H1 (cell line): ENCODE data around the gene PTBP3. TPM values are rescaled to one million over a fixed set of nuclear protein-coding genes. Genes with fewer than 3 reads are reported as not detected.

Experiments
- ATF3 ChIP-seq: IDR thresholded peaks from 2 replicates; pipeline ENCODE4 v1.6.1; 2011; ENCODE audit warnings: low read depth, mild to moderate bottlenecking, low read length; ENCODE audit not compliant: insufficient read depth
- CTBP2 ChIP-seq: IDR thresholded peaks from 2 replicates; pipeline ENCODE4 v1.7.0; 2011; ENCODE audit warnings: borderline replicate concordance, mild to moderate bottlenecking, moderate library complexity, mixed read lengths, low read length; ENCODE audit not compliant: insufficient read depth, insufficient read length
- CTCF ChIP-seq, 3 experiments: IDR thresholded peaks; 1 replicate in 2 of 3; 2 replicates in 1 of 3; pipeline versions ENCODE4 v1.5.1 to v1.6.1; 2011; ENCODE audit warnings: low read length in 3 of 3, mild to moderate bottlenecking in 3 of 3, inconsistent platforms in 2 of 3, low read depth in 1 of 3, moderate library complexity in 1 of 3; ENCODE audit not compliant: insufficient read depth in 1 of 3; ENCODE audit errors: control extremely low read depth in 1 of 3
- KDM1A ChIP-seq: fragments of 200-600, 300-600 bp; sonication (generic); IDR thresholded peaks from 2 replicates; pipeline ENCODE4 v1.7.1; 2016; ENCODE audit warnings: mild to moderate bottlenecking, low read length, borderline replicate concordance
- SP1 ChIP-seq: IDR thresholded peaks from 2 replicates; pipeline ENCODE4 v1.6.1; 2011; ENCODE audit warnings: low read depth, low read length
- TAF7 ChIP-seq: optimal IDR thresholded peaks from 2 replicates; pipeline ENCODE3; 2011; ENCODE audit warnings: low read depth, mild to moderate bottlenecking, inconsistent platforms, low read length, moderate library complexity, borderline replicate concordance
- polyA plus RNA-seq, 7 experiments: library from polyadenylated mRNA; depleted of rRNA in 3 of 7; stranded (reverse) in 5 of 7; unstranded in 2 of 7; fragments of >200 nt in 5 of 7; fragments of 200-250 nt in 2 of 7; gene quantifications; 1 replicate in 5 of 7; 2 replicates in 1 of 7; 4 replicates in 1 of 7; pipeline versions ENCODE4 v1.2.1 to v1.2.3, GENCODE V29; 2011 to 2013; ENCODE audit warnings: missing spikeins in 2 of 7, mixed read lengths in 2 of 7
- total RNA-seq: library from RNA; stranded (reverse); fragmentation: NEBNext Ultra II Directional; extraction: Animal tissue kit (Norgen Biotek cat#: 25700); gene quantifications from 2 replicates; pipeline ENCODE4 v1.2.1, GENCODE V29; 2021
- TF ChIP-seq, protein P1 (sequence below): fragments of 300-600 bp; sonication (generic); IDR thresholded peaks from 2 replicates; pipeline ENCODE4 v1.7.1; 2012; ENCODE audit warnings: low read length, moderate library complexity, mild to moderate bottlenecking, inconsistent platforms; ENCODE audit not compliant: insufficient replicate concordance

PTBP3 gene
- total and polyA plus RNA-seq, 2 of the 8 experiments (the other 6 are each of a cell fraction or from before 2014, with no cell fraction given), result 51.0 to 124 TPM

- TF ChIP-seq, protein P1, sequence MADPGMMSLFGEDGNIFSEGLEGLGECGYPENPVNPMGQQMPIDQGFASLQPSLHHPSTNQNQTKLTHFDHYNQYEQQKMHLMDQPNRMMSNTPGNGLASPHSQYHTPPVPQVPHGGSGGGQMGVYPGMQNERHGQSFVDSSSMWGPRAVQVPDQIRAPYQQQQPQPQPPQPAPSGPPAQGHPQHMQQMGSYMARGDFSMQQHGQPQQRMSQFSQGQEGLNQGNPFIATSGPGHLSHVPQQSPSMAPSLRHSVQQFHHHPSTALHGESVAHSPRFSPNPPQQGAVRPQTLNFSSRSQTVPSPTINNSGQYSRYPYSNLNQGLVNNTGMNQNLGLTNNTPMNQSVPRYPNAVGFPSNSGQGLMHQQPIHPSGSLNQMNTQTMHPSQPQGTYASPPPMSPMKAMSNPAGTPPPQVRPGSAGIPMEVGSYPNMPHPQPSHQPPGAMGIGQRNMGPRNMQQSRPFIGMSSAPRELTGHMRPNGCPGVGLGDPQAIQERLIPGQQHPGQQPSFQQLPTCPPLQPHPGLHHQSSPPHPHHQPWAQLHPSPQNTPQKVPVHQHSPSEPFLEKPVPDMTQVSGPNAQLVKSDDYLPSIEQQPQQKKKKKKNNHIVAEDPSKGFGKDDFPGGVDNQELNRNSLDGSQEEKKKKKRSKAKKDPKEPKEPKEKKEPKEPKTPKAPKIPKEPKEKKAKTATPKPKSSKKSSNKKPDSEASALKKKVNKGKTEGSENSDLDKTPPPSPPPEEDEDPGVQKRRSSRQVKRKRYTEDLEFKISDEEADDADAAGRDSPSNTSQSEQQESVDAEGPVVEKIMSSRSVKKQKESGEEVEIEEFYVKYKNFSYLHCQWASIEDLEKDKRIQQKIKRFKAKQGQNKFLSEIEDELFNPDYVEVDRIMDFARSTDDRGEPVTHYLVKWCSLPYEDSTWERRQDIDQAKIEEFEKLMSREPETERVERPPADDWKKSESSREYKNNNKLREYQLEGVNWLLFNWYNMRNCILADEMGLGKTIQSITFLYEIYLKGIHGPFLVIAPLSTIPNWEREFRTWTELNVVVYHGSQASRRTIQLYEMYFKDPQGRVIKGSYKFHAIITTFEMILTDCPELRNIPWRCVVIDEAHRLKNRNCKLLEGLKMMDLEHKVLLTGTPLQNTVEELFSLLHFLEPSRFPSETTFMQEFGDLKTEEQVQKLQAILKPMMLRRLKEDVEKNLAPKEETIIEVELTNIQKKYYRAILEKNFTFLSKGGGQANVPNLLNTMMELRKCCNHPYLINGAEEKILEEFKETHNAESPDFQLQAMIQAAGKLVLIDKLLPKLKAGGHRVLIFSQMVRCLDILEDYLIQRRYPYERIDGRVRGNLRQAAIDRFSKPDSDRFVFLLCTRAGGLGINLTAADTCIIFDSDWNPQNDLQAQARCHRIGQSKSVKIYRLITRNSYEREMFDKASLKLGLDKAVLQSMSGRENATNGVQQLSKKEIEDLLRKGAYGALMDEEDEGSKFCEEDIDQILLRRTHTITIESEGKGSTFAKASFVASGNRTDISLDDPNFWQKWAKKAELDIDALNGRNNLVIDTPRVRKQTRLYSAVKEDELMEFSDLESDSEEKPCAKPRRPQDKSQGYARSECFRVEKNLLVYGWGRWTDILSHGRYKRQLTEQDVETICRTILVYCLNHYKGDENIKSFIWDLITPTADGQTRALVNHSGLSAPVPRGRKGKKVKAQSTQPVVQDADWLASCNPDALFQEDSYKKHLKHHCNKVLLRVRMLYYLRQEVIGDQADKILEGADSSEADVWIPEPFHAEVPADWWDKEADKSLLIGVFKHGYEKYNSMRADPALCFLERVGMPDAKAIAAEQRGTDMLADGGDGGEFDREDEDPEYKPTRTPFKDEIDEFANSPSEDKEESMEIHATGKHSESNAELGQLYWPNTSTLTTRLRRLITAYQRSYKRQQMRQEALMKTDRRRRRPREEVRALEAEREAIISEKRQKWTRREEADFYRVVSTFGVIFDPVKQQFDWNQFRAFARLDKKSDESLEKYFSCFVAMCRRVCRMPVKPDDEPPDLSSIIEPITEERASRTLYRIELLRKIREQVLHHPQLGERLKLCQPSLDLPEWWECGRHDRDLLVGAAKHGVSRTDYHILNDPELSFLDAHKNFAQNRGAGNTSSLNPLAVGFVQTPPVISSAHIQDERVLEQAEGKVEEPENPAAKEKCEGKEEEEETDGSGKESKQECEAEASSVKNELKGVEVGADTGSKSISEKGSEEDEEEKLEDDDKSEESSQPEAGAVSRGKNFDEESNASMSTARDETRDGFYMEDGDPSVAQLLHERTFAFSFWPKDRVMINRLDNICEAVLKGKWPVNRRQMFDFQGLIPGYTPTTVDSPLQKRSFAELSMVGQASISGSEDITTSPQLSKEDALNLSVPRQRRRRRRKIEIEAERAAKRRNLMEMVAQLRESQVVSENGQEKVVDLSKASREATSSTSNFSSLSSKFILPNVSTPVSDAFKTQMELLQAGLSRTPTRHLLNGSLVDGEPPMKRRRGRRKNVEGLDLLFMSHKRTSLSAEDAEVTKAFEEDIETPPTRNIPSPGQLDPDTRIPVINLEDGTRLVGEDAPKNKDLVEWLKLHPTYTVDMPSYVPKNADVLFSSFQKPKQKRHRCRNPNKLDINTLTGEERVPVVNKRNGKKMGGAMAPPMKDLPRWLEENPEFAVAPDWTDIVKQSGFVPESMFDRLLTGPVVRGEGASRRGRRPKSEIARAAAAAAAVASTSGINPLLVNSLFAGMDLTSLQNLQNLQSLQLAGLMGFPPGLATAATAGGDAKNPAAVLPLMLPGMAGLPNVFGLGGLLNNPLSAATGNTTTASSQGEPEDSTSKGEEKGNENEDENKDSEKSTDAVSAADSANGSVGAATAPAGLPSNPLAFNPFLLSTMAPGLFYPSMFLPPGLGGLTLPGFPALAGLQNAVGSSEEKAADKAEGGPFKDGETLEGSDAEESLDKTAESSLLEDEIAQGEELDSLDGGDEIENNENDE, result no peak
- no peak for TF ChIP-seq CTBP2
- TF ChIP-seq KDM1A, result no peak
- no peak for TF ChIP-seq TAF7
- no peak for TF ChIP-seq ATF3
- TF ChIP-seq SP1, result no peak
- no peak for TF ChIP-seq CTCF (IDR thresholded peaks at IDR 0.05; ENCODE audit: control extremely low read depth in 1 of 3, insufficient read depth in 1 of 3, low read depth in 1 of 3, low read length in 3 of 3)
These were observed 10.6 kb downstream of the PTBP3 start (continued) for GRCh38 chr9:112322701-112323377.
